Large intestine (tissue), 12 donors: ENCODE data around the gene UNC119. TPM values are rescaled to one million over a fixed set of nuclear protein-coding genes. Genes with fewer than 3 reads are reported as not detected.

Experiments used
- DNase-seq, 2 donors: peaks; one replicate each; pipeline versions ENCODE4 v3.0.0 to v3.0.0-alpha.2; 2013
- H3K27ac ChIP-seq: one replicate; pipeline ENCODE4 v1.5.1; 2013; ENCODE audit warnings: low read length
- H3K27me3 ChIP-seq: 2 replicates; pipeline ENCODE4 v1.6.1; 2013; ENCODE audit warnings: low read length; ENCODE audit not compliant: control insufficient read depth, insufficient read depth
- H3K36me3 ChIP-seq: 2 replicates; pipeline ENCODE4 v1.6.1; 2013; ENCODE audit warnings: low read length; ENCODE audit not compliant: control insufficient read depth, insufficient read depth
- H3K4me1 ChIP-seq: one replicate; pipeline ENCODE4 v1.6.1; 2013; ENCODE audit warnings: low read length; ENCODE audit not compliant: control insufficient read depth, insufficient read depth
- H3K4me3 ChIP-seq: one replicate; pipeline ENCODE4 v1.5.1; 2013; ENCODE audit warnings: low read length
- H3K9me3 ChIP-seq: one replicate; pipeline ENCODE4 v1.6.1; 2013; ENCODE audit warnings: mild to moderate bottlenecking, low read depth, low read length, moderate library complexity; ENCODE audit not compliant: control insufficient read depth
- whole genome bisulfite sequencing: methylation state at CpG from one replicate; pipeline ENCODE4 v1.1.5; 2013; ENCODE audit warnings: low lambda C conversion rate; ENCODE audit not compliant: insufficient coverage; 5-methylcytosine and 5-hydroxymethylcytosine counted together
- long read RNA-seq, 11 donors: transcript quantifications; one replicate each; lab custom pipeline, GENCODE V29; 2026
- polyA plus RNA-seq: library from polyadenylated mRNA; unstranded; fragments of 120-200 nt; gene quantifications from one replicate; pipeline ENCODE4 v1.2.1, GENCODE V29; 2013

The UNC119 gene
- polyA plus RNA-seq = 48.9 TPM
- long read RNA-seq, donor 1, full-length matches to known transcripts = 12 of 12 reads
- long read RNA-seq, donor 1, partial matches to known transcripts = 0 of 12 reads
- long read RNA-seq, donor 1, other reads (novel, unspliced or antisense) = 0 of 12 reads
- long read RNA-seq, donor 2, full-length matches to known transcripts = 32 of 32 reads
- long read RNA-seq, donor 2, partial matches to known transcripts = 0 of 32 reads
- long read RNA-seq, donor 2, other reads (novel, unspliced or antisense) = 0 of 32 reads
- long read RNA-seq, donor 3 = 0 reads
- long read RNA-seq, donor 4, partial matches to known transcripts = 0 of 2 reads
- long read RNA-seq, donor 4, other reads (novel, unspliced or antisense) = 0 of 2 reads
- long read RNA-seq, donor 5, transcript UNC119-202 (5 exons, 1,424 nt) = major isoform, 5 of 6 reads
- long read RNA-seq, donor 5, partial matches to known transcripts = 0 of 6 reads
- long read RNA-seq, donor 5, other reads (novel, unspliced or antisense) = 0 of 6 reads
- long read RNA-seq, donor 6, full-length matches to known transcripts = 28 of 28 reads
- long read RNA-seq, donor 6, partial matches to known transcripts = 0 of 28 reads
- long read RNA-seq, donor 6, other reads (novel, unspliced or antisense) = 0 of 28 reads
- long read RNA-seq, donor 7, transcript UNC119-202 (5 exons, 1,424 nt) = major isoform, 8 of 10 reads
- long read RNA-seq, donor 7, partial matches to known transcripts = 0 of 10 reads
- long read RNA-seq, donor 7, other reads (novel, unspliced or antisense) = 0 of 10 reads
- long read RNA-seq, donor 8, full-length matches to known transcripts = 37 of 52 reads
- long read RNA-seq, donor 8, partial matches to known transcripts = 15 of 52 reads
- long read RNA-seq, donor 8, other reads (novel, unspliced or antisense) = 0 of 52 reads
- long read RNA-seq, donor 9, full-length matches to known transcripts = 43 of 43 reads
- long read RNA-seq, donor 9, partial matches to known transcripts = 0 of 43 reads
- long read RNA-seq, donor 9, other reads (novel, unspliced or antisense) = 0 of 43 reads
- long read RNA-seq, donor 10, full-length matches to known transcripts = 26 of 26 reads
- long read RNA-seq, donor 10, partial matches to known transcripts = 0 of 26 reads
- long read RNA-seq, donor 10, other reads (novel, unspliced or antisense) = 0 of 26 reads
- long read RNA-seq, donor 11, transcript UNC119-201 (4 exons, 1,653 nt) = minor isoform, 5 of 23 reads
- long read RNA-seq, donor 11, transcript UNC119-202 (5 exons, 1,424 nt) = major isoform, 17 of 23 reads
- long read RNA-seq, donor 11, partial matches to known transcripts = 0 of 23 reads
- long read RNA-seq, donor 11, other reads (novel, unspliced or antisense) = 0 of 23 reads

GRCh38 chr17:28552176-28552999 is at the start of gene UNC119:
Gene UNC119, minus strand, starts transcription at chr17:28552624. Its CDS starts 67 bp downstream, at chr17:28552557.
- Histone ChIP-seq H3K27ac (peak within 1 kb of the TSS; percentile 76), H3K4me3 (peak within 1 kb of the TSS; percentile 67), H3K4me1 (peaks cover 61% of the 10 kb centered on the region), H3K27me3 (no peaks in the 10 kb centered on the region), H3K36me3 (peaks cover 37% of the 10 kb centered on the region), H3K9me3 (no peaks in the 10 kb centered on the region)
- WGBS = no CpG with 5 or more reads among the region's 67 CpGs
- peak; percentile 64 to 84 for DNase-seq

DNA sequence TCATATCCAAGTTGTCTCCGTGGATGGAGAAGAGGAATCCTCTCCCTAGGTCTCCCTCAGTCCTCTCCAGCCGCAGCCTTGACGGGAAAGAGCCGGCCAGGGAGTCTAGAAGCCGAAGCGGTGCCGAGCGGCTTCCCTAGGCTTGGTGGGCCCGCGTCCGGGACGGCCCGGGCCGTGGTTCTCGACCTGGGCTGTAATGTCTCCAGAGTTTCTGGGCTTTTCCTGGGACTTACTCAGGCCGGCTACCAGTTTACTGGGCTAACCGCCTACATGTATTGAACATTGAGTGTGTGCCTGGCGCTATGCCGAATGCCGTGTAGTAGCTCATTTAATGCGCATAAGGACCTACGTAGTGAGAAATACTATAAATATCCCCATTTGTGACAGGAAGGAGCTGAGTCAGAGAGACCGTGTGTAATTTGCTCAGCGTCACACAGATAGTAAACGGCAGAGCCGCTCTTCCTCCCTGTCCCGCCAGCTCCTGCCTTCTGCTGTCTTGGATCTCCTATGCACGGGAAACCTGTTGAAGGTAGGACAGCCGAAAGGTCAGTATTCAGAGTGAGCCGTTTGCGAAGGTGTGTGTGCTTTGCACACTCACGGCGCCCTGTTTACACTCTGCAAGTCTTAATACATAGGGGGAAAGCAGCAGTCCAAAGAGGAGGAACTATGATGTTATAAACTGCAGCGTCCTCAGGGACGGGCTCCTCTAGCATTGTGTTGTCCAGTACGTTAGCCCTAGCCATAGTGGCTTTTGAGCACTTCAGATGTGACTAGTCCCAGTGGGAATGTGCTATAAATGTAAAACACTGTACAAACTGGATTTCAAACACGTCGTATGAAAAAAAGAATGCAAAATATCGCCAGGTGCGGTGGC is 47.1 kb upstream of the UNC119 start:
- peak; percentile 50 to 76 for DNase-seq
- H3K9me3 ChIP-seq = no peaks in the 10 kb centered on the region
- peak overlapping the region; percentile 89 for H3K27ac ChIP-seq
- no peaks in the 10 kb centered on the region for H3K27me3 ChIP-seq
- WGBS = no CpG with 5 or more reads among the region's 40 CpGs
- H3K36me3 ChIP-seq = no peaks in the 10 kb centered on the region
- peaks cover 13% of the 10 kb centered on the region for H3K4me1 ChIP-seq
- H3K4me3 ChIP-seq = peak overlapping the region; percentile 68

DNA sequence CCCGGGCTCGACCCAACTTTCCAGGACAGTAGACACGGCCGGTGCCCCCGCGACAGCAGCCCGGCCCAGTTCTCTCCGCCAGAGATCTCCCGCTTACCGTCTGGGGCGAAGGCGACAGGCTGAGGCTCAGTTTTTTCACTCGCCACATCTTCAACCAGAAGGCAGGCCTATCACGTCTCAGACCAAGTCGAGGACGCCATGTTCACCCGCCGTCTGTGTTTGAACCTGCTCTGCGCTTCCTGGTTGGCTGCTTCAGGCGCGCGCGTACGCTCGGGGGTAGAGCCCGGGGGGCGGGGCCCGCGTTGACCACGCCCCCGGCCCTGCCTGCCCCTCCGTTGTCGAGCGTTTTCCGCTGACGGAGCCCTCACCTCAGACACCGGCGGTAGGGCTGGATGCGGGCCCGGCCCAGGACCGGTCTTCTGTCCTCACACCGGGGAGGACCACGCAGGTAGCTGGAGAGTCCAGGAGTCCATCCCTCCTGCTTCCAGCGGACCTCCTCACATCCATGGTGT is 46.4 kb upstream of the UNC119 start, which contains the start of gene SPAG5:
Gene SPAG5 (minus strand): TSS at position 227 of the 512 bp plus-strand sequence. CDS start 79 bp downstream, at position 148.
- Histone ChIP-seq H3K4me3 (peak within 1 kb of the TSS; percentile 68), H3K27ac (peak within 1 kb of the TSS; percentile 89), H3K27me3 (no peaks in the 10 kb centered on the region), H3K9me3 (no peaks in the 10 kb centered on the region), H3K36me3 (no peaks in the 10 kb centered on the region), H3K4me1 (peaks cover 13% of the 10 kb centered on the region)
- DNase-seq = peak; percentile 95 to 97
- WGBS = no CpG with 5 or more reads among the region's 44 CpGs

GRCh38 chr17:28598389-28598788 is 46.0 kb upstream of the UNC119 start:
- Histone ChIP-seq H3K4me3 (peak overlapping the region; percentile 68), H3K27me3 (no peaks in the 10 kb centered on the region), H3K9me3 (no peaks in the 10 kb centered on the region), H3K36me3 (no peaks in the 10 kb centered on the region), H3K27ac (peak overlapping the region; percentile 89), H3K4me1 (peaks cover 13% of the 10 kb centered on the region)
- WGBS = no CpG with 5 or more reads among the region's 17 CpGs
- DNase-seq = no peak

DNA sequence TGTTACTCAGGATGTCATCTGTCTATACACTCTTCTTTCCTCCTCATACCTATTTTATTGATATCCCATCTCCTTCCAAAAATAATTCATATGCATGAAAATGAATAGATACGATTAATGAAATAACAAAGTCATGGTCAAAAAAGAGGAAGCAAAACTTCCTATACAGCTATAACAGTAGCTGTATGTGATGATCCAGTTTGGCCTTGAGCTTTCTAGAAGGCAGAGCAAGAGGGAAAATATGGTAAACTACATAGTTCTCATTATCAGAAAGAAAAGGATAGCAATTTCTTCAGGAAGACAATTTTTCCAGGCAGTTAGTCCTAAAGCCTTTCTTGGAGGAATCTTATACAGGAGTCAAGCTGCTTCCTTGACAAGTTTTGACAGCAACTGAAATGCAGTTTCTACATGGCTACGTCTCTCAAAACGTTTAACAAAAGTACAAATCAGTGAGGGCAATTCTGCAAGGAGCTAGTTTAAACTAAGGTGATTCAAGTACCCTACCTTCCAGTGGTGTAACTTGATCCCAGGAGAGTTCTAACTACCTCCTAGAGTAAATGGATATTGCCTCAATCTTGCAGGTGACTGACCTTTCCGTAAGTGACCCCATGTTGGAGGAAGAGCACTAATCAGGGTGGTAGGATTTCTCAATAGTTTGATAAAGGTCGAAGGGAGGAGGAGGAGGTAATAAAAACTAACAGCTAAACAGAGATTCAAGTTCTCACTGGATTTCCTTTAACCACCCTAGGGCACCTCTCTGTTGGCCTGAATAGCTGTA is 45.4 kb upstream of the UNC119 start:
- 88% methylated on average over 1 of the region's 5 CpGs for WGBS

GRCh38 chr17:28592260-28592659 is 39.8 kb upstream of the UNC119 start:
- Histone ChIP-seq H3K4me1 (peaks cover under 1% of the 10 kb centered on the region), H3K4me3 (no peak overlapping the region), H3K27ac (no peak overlapping the region), H3K9me3 (no peaks in the 10 kb centered on the region), H3K36me3 (peaks cover 36% of the 10 kb centered on the region), H3K27me3 (no peaks in the 10 kb centered on the region)
- no peak for DNase-seq
- no CpG with 5 or more reads among the region's 4 CpGs for WGBS

More for the DNA sequence above, 45.4 kb upstream of the UNC119 start:
- Histone ChIP-seq H3K4me3 (peak overlapping the region; percentile 68), H3K9me3 (no peaks in the 10 kb centered on the region), H3K4me1 (peaks cover 13% of the 10 kb centered on the region), H3K27me3 (no peaks in the 10 kb centered on the region), H3K27ac (peak overlapping the region; percentile 89), H3K36me3 (peaks cover under 1% of the 10 kb centered on the region)
- DNase-seq = peak; percentile 78 to 87

DNA sequence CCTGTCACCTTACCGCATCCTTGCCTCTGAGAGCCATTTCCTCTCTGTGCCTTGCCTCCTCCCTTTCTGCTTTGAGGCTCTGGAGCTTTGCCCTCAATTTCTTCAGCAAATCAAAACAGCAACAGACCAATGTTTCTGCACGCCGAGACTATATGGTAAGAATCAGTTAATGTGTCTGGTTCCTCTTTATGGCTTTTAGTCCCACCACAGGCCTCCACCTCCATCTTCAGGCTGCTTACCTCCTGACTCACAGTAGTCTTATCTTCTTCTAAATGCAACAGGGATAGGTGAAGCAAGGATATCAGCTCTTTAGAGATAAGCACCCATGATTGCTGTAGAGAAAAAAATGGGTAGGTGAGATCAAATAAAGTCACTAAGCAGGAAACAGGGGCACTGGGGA is 33.4 kb upstream of the UNC119 start:
- peak in 1 of 2 donors; percentile 38 for DNase-seq
- Histone ChIP-seq H3K4me3 (no peak overlapping the region), H3K27me3 (no peaks in the 10 kb centered on the region), H3K4me1 (peaks cover 9% of the 10 kb centered on the region), H3K27ac (no peak overlapping the region), H3K36me3 (peaks cover 59% of the 10 kb centered on the region), H3K9me3 (no peaks in the 10 kb centered on the region)
- WGBS = no CpG with 5 or more reads among the region's 3 CpGs

GRCh38 chr17:28584434-28584833 is 32.0 kb upstream of the UNC119 start:
- H3K27ac ChIP-seq = no peak overlapping the region
- DNase-seq = no peak
- no CpG with 5 or more reads among the region's 3 CpGs for WGBS
- H3K4me3 ChIP-seq = no peak overlapping the region
- peaks cover 9% of the 10 kb centered on the region for H3K4me1 ChIP-seq
- peaks cover 60% of the 10 kb centered on the region for H3K36me3 ChIP-seq
- H3K27me3 ChIP-seq = no peaks in the 10 kb centered on the region
- H3K9me3 ChIP-seq = no peaks in the 10 kb centered on the region
